Mucosa of rectum (tissue), 2 donors: ENCODE measurements around the gene SRI.
"Not testable (repeated sequence)": the region's sequence is repeated elsewhere in the genome, so short reads cannot be mapped to it uniquely, and the experiment has no call there.

Experiments used
- H3K27ac ChIP-seq, 2 donors: one replicate each; pipeline ENCODE4 v1.7.0; 2013; ENCODE audit warnings: inconsistent platforms in 2 of 2, low read depth in 2 of 2, low read length in 2 of 2
- H3K27me3 ChIP-seq, 2 donors: one replicate each; pipeline ENCODE4 v1.7.0; 2013; ENCODE audit warnings: low read length in 2 of 2; ENCODE audit not compliant: control insufficient read depth in 2 of 2, insufficient read depth in 2 of 2
- H3K36me3 ChIP-seq, 2 donors: one replicate each; pipeline ENCODE4 v1.7.0; 2013; ENCODE audit warnings: low read length in 2 of 2; ENCODE audit not compliant: control insufficient read depth in 2 of 2, insufficient read depth in 2 of 2
- H3K4me1 ChIP-seq, 2 donors: one replicate each; pipeline ENCODE4 v1.7.0; 2013; ENCODE audit warnings: low read length in 2 of 2, mild to moderate bottlenecking in 1 of 2; ENCODE audit not compliant: control insufficient read depth in 2 of 2, insufficient read depth in 2 of 2
- H3K4me3 ChIP-seq, 2 donors: one replicate each; pipeline ENCODE4 v1.7.0; 2013; ENCODE audit warnings: low read length in 2 of 2
- H3K9ac ChIP-seq, 2 donors: one replicate each; pipeline ENCODE4 v1.7.0; 2013; ENCODE audit warnings: low read length in 2 of 2, low read depth in 1 of 2, mild to moderate bottlenecking in 1 of 2
- H3K9me3 ChIP-seq, 2 donors: one replicate each; pipeline ENCODE4 v1.7.0; 2013; ENCODE audit warnings: low read length in 2 of 2; ENCODE audit not compliant: control insufficient read depth in 2 of 2
- donor health status: healthy.
- donor health status: Normal muscosa, but diverticular disease.

SRI gene

GRCh38 chr7:88219781-88220747 is at the start of gene SRI:
SRI (minus strand) TSS chr7:88220038; CDS start chr7:88220026, 12 bp downstream.
- no peaks in the 10 kb centered on the region for H3K9me3 ChIP-seq
- peaks cover 9 to 23% of the 10 kb centered on the region in 2 donors for H3K36me3 ChIP-seq
- H3K9ac ChIP-seq, result peak within 1 kb of the TSS; percentile 96 to 98
- no peaks in the 10 kb centered on the region for H3K27me3 ChIP-seq
- peak within 1 kb of the TSS; percentile 92 for H3K27ac ChIP-seq
- peak within 1 kb of the TSS; percentile 78 to 96 for H3K4me3 ChIP-seq
- peaks cover 21 to 22% of the 10 kb centered on the region in 2 donors for H3K4me1 ChIP-seq

- H3K36me3 ChIP-seq, result no peaks in the 10 kb centered on the region
- no peaks in the 10 kb centered on the region for H3K9me3 ChIP-seq
- H3K27me3 ChIP-seq, result no peaks in the 10 kb centered on the region
- no peak overlapping the region for H3K4me3 ChIP-seq
- H3K9ac ChIP-seq, result no peak overlapping the region
- H3K4me1 ChIP-seq, result no peaks in the 10 kb centered on the region
- H3K27ac ChIP-seq, result no peak overlapping the region
Observed at GRCh38 chr7:88269586-88269985, 49.7 kb upstream of the SRI start.

DNA sequence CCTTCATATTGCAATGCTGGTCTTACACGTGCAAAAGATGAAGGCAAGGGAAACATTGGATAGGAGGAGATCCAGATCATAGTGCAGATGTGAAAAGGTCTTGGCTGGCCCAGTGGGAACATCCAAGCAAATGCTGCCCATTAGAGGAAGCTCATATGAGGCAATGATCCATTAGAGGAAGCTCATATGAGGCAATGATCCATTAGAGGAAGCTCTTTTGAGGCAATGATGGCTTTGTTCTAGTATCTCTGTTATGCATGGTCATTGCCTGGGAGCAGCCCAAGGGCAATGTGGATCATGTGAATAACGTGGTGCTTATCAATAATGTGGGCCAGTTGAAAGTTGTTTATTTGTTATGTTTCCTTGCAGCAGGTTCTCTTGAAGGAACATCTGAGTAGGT is 49.0 kb upstream of the SRI start:
- Histone ChIP-seq H3K9me3 (no peaks in the 10 kb centered on the region), H3K4me1 (no peaks in the 10 kb centered on the region), H3K27me3 (no peaks in the 10 kb centered on the region), H3K4me3 (no peak overlapping the region), H3K36me3 (no peaks in the 10 kb centered on the region), H3K9ac (no peak overlapping the region), H3K27ac (no peak overlapping the region)

DNA sequence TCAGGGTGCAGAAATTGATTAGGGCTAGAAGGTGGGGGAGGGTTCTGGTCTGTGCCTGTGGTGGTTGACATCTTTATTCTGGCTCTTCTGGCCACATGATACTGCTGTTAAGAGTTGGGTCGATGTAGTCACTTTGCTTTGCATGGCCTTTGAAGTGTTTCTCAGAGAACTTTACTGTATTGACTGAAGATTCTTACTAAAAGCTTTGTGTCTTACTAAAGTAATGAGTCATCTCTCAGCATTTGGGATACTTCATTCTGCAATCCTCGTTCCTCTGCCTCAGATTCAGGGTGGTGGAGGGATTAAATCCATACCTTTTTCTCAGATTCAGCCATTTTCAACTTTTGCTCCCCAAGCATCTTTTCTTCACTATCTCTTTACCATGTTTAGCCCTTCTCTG is 48.2 kb upstream of the SRI start:
- Histone ChIP-seq H3K36me3 (no peaks in the 10 kb centered on the region), H3K9me3 (no peaks in the 10 kb centered on the region), H3K4me3 (no peak overlapping the region), H3K27ac (no peak overlapping the region), H3K9ac (no peak overlapping the region), H3K27me3 (no peaks in the 10 kb centered on the region), H3K4me1 (no peaks in the 10 kb centered on the region)

GRCh38 chr7:88267421-88267820 is 47.6 kb upstream of the SRI start:
- Histone ChIP-seq H3K27me3 (no peaks in the 10 kb centered on the region), H3K4me1 (no peaks in the 10 kb centered on the region), H3K9me3 (no peaks in the 10 kb centered on the region), H3K36me3 (no peaks in the 10 kb centered on the region), H3K4me3 (no peak overlapping the region), H3K9ac (no peak overlapping the region), H3K27ac (no peak overlapping the region)

DNA sequence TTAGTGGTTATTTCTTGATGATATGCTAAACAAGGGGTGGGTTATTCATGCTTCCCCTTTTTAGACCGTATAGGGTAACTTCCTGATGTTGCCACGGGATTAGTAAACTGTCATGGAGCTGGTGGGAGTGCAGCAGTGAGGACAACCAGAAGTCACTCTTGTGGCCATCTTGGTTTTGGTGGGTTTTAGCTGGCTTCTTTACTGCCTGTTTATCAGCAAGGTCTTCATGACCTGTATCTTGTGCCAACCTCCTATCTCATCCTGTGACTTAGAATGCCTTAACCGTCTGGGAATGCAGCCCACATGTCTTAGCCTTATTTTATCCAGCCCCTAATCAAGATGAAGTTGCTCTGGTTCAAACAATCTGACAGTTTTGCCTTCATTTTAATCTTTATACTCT is 45.1 kb upstream of the SRI start:
- H3K9ac ChIP-seq, H3K9me3 ChIP-seq, H3K27ac ChIP-seq, H3K4me1 ChIP-seq, H3K4me3 ChIP-seq, H3K36me3 ChIP-seq, H3K27me3 ChIP-seq: not testable (repeated sequence)

DNA sequence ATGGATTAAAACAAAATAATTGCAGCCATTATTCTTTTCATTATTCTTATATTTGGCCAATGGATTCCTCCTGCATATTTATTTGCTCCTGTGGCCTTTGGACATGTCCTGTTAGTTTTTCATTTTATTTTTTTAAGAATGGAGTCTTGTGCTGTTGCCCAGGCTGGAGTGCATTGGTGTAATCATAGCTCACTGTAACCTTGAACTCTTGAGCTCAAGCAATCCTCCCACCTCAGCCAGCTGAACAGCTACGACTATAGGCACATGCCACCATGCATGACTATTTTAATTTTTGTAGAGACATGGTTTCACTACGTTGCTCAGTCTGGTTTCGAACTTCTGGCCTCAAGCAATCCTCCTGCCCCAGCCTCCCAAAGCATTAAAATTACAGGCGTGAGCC is 42.7 kb upstream of the SRI start:
- Histone ChIP-seq H3K9me3 (no peaks in the 10 kb centered on the region), H3K4me3 (no peak overlapping the region)

DNA sequence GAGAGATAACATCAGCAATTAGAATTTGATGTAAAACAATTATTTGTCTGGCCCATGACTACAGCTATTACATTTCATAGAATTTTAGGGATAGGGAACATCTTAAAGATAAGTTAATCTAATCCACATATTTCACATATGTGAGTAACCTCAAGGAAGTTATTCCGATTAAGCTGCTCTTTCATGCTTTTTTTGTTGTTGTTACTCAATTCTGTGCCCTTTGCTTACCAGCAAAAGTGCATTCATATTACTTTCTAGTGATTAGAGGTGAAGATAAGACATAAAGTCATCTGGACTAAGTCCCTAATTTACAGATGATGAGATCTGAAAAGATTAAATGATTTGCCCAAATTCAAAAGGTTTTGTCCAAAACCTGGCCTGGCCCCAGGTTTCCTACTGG is 40.9 kb upstream of the SRI start:
- Histone ChIP-seq H3K4me1 (no peaks in the 10 kb centered on the region), H3K27ac (no peak overlapping the region), H3K9me3 (no peaks in the 10 kb centered on the region), H3K36me3 (no peaks in the 10 kb centered on the region), H3K9ac (no peak overlapping the region), H3K27me3 (no peaks in the 10 kb centered on the region), H3K4me3 (no peak overlapping the region)

More for the DNA sequence above, 42.7 kb upstream of the SRI start:
- no peaks in the 10 kb centered on the region for H3K4me1 ChIP-seq
- H3K36me3 ChIP-seq, result no peaks in the 10 kb centered on the region
- H3K27me3 ChIP-seq, result no peaks in the 10 kb centered on the region
- H3K27ac ChIP-seq, result no peak overlapping the region
- no peak overlapping the region for H3K9ac ChIP-seq

- Histone ChIP-seq H3K9me3 (no peaks in the 10 kb centered on the region), H3K4me1 (no peaks in the 10 kb centered on the region), H3K9ac (no peak overlapping the region), H3K36me3 (no peaks in the 10 kb centered on the region), H3K4me3 (no peak overlapping the region), H3K27me3 (no peaks in the 10 kb centered on the region), H3K27ac (no peak overlapping the region)
Observed at GRCh38 chr7:88259656-88260380, 40.0 kb upstream of the SRI start.

GRCh38 chr7:88258296-88258695 is 38.5 kb upstream of the SRI start:
- not testable (repeated sequence) for H3K27me3 ChIP-seq, H3K9ac ChIP-seq, H3K4me3 ChIP-seq, H3K4me1 ChIP-seq, H3K27ac ChIP-seq, H3K36me3 ChIP-seq, H3K9me3 ChIP-seq
